Osteocyte (in vitro differentiated cells): Measurements from ENCODE around the gene RAB4A. TPM values are rescaled to one million over a fixed set of nuclear protein-coding genes. Genes with fewer than 3 reads are reported as not detected.
"Not testable (repeated sequence)": the region's sequence is repeated elsewhere in the genome, so short reads cannot be mapped to it uniquely, and the experiment has no call there.

Experiments used
- DNase-seq: peaks from one replicate; pipeline ENCODE4 v3.0.0; 2021; ENCODE audit warnings: mixed read lengths; ENCODE audit not compliant: unreplicated experiment; ENCODE audit errors: extremely low spot score
- H3K27ac Mint-ChIP-seq: one replicate; pipeline ENCODE4 v1.8.0; 2021; ENCODE audit warnings: mild to moderate bottlenecking, mixed read lengths; ENCODE audit not compliant: unreplicated experiment
- H3K27me3 Mint-ChIP-seq: one replicate; pipeline ENCODE4 v1.8.0; 2021; ENCODE audit warnings: mixed read lengths; ENCODE audit not compliant: unreplicated experiment
- H3K36me3 Mint-ChIP-seq: one replicate; pipeline ENCODE4 v1.8.0; 2021; ENCODE audit warnings: mixed read lengths; ENCODE audit not compliant: unreplicated experiment
- H3K4me1 Mint-ChIP-seq: one replicate; pipeline ENCODE4 v1.8.0; 2021; ENCODE audit warnings: mixed read lengths; ENCODE audit not compliant: unreplicated experiment
- H3K4me3 Mint-ChIP-seq: one replicate; pipeline ENCODE4 v1.8.0; 2021; ENCODE audit warnings: mild to moderate bottlenecking, moderate library complexity, mixed read lengths; ENCODE audit not compliant: unreplicated experiment
- H3K9me3 Mint-ChIP-seq: one replicate; pipeline ENCODE4 v1.8.0; 2021; ENCODE audit warnings: mixed read lengths; ENCODE audit not compliant: unreplicated experiment
- CTCF ChIP-seq: fragments of 200-600 bp; sonication (generic); IDR thresholded peaks from 2 replicates; pipeline ENCODE4 v1.5.0; 2021; ENCODE audit warnings: antibody characterized with exemption, mild to moderate bottlenecking, moderate library complexity
- total RNA-seq: library from RNA; stranded (reverse); gene quantifications from 2 replicates; pipeline ENCODE4 v1.2.1, GENCODE V29; 2021

Gene RAB4A
- total RNA-seq, 1 donor from 2014 or later = 53.1 TPM

GRCh38 chr1:229287267-229287666 lies 16.4 kb downstream of the RAB4A start:
- H3K27me3 Mint-ChIP-seq = no peaks in the 10 kb centered on the region
- H3K4me1 Mint-ChIP-seq = peaks cover 14% of the 10 kb centered on the region
- no peak for TF ChIP-seq CTCF
- H3K4me3 Mint-ChIP-seq = no peak overlapping the region
- no peak overlapping the region for H3K27ac Mint-ChIP-seq
- H3K9me3 Mint-ChIP-seq = peaks cover 9% of the 10 kb centered on the region
- H3K36me3 Mint-ChIP-seq = peaks cover 30% of the 10 kb centered on the region
- no peak for DNase-seq

GRCh38 chr1:229288516-229288915 lies 17.6 kb downstream of the RAB4A start:
- Mint-ChIP-seq H3K27me3 (no peaks in the 10 kb centered on the region), H3K9me3 (no peaks in the 10 kb centered on the region), H3K27ac (no peak overlapping the region), H3K36me3 (peaks cover 22% of the 10 kb centered on the region), H3K4me1 (peaks cover 10% of the 10 kb centered on the region), H3K4me3 (no peak overlapping the region)
- no peak for TF ChIP-seq CTCF
- no peak for DNase-seq

GRCh38 chr1:229291686-229292085 lies 20.8 kb downstream of the RAB4A start:
- not testable (repeated sequence) for H3K4me1 Mint-ChIP-seq, H3K27ac Mint-ChIP-seq, H3K9me3 Mint-ChIP-seq, H3K27me3 Mint-ChIP-seq, DNase-seq, H3K4me3 Mint-ChIP-seq
- H3K36me3 Mint-ChIP-seq = peaks cover 24% of the 10 kb centered on the region

- no peak for DNase-seq
- no peaks in the 10 kb centered on the region for H3K9me3 Mint-ChIP-seq
- no peaks in the 10 kb centered on the region for H3K27me3 Mint-ChIP-seq
- TF ChIP-seq CTCF = no peak
- peaks cover 22% of the 10 kb centered on the region for H3K36me3 Mint-ChIP-seq
- H3K27ac Mint-ChIP-seq = no peak overlapping the region
- no peaks in the 10 kb centered on the region for H3K4me1 Mint-ChIP-seq
- H3K4me3 Mint-ChIP-seq = no peak overlapping the region
Measured at GRCh38 chr1:229293528-229294204, 22.8 kb downstream of the RAB4A start.

- Mint-ChIP-seq H3K27me3 (no peaks in the 10 kb centered on the region), H3K36me3 (peaks cover 27% of the 10 kb centered on the region), H3K9me3 (no peaks in the 10 kb centered on the region), H3K27ac (no peak overlapping the region), H3K4me3 (no peak overlapping the region), H3K4me1 (peaks cover 9% of the 10 kb centered on the region)
- no peak for TF ChIP-seq CTCF
- no peak for DNase-seq
Measured at GRCh38 chr1:229295745-229296144, 24.8 kb downstream of the RAB4A start.
